HuH-7 (cell line): ENCODE measurements around the gene TTI1.
"Not testable (repeated sequence)": the region's sequence is repeated elsewhere in the genome, so short reads cannot be mapped to it uniquely, and the experiment has no call there.

Source experiments
- DNase-seq: peaks from one replicate; pipeline ENCODE4 v3.0.0; 2011; ENCODE audit warnings: low spot score

The TTI1 gene

DNA sequence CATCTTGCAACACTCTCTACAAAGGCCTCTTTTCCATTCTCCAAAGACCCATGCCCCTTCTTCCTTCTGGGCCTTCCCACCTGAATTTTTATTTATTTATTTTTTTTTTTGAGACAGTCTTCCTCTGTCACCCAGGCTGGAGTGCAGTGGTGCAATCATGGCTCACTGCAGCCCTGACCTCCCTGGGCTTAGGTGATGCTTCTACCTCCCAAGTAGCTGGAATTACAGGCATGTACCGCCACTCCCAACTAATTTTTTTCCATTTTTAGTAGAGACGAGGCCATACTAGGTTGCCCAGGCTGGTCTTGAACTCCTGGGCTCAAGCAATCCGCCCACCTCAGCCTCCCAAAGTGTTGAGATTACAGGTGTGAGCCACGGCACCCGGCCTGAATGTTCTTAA is 23.8 kb downstream of the TTI1 start:
- not testable (repeated sequence) for DNase-seq

- no peak for DNase-seq
Measured at GRCh38 chr20:38008233-38008944, 24.9 kb downstream of the TTI1 start.

DNA sequence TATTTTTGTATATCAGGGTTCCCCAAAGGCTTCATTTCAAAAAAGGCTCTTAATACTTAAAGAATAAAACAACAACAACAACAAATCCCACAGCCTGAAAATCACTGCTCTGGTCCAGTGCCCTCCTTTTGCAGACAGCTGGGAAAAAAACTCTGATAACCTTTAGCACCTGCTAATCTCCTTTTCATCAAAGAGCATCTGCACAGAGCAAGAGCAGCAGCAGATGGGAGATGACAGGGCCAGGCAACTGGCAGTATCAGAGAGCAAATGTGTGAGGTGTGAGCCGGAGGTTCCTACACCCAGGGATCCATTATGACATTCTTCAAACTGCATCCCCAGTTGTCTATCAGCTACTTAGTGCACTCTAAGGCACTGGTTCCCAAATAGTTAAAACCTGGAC is 25.7 kb downstream of the TTI1 start:
- no peak for DNase-seq

DNA sequence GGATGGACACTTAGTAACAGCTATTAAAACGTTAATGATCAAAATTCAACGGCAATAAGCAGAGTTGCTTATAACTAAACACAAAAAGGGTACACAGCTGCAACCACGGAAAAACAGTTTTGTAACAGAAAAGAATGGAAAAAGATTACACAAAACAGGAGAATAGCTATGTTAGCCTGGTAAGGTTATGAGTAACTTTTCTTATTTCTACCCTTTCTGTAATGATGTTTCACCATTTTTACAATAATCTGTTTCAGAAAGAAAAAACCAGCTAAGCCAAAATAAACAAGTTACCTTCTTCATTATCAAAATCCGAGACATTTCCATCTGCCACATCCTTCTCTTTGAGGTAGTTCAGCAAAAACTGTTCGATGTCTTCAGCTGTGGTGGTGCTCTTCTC is 27.4 kb downstream of the TTI1 start:
- no peak for DNase-seq

DNA sequence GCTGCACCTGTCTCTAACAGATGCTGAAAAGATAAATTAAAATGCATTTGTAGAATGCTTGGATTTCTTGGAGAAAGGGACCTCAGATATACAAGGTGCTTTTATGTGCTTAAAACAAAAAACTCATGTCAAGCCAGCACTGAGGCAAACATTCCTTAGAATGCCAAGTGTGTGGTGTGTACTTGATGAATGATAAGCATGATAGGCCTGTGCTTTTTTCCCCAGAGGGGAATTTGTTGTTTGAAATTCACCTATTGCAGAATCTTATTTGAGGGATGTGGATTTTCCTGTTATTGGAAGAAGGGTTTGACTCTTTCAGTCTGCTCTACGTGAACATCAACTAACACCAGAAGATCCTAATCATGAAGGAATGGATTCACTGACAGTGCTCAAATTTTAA is 28.8 kb downstream of the TTI1 start:
- DNase-seq = no peak

DNA sequence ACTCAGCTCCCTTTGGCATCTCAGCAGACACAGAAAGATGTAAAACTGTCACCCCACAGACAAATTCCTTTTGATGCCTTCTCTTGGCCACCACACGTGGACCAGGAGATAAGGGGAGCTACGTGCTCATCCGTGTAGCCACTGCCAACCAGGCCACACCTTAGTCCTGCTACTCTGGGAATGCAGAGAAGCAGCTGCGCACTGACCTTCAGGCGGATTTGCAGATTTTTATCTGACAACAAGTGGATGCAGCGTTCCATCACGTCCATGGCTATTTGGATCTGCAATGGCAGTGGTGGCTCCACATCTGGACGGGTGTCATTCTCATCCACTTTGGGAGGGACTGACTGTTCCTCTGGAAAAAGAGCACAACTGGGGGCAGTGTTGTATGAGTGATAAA is 30.8 kb downstream of the TTI1 start:
- no peak for DNase-seq

- DNase-seq = no peak
Measured at GRCh38 chr20:38001981-38002380, 31.3 kb downstream of the TTI1 start.

DNA sequence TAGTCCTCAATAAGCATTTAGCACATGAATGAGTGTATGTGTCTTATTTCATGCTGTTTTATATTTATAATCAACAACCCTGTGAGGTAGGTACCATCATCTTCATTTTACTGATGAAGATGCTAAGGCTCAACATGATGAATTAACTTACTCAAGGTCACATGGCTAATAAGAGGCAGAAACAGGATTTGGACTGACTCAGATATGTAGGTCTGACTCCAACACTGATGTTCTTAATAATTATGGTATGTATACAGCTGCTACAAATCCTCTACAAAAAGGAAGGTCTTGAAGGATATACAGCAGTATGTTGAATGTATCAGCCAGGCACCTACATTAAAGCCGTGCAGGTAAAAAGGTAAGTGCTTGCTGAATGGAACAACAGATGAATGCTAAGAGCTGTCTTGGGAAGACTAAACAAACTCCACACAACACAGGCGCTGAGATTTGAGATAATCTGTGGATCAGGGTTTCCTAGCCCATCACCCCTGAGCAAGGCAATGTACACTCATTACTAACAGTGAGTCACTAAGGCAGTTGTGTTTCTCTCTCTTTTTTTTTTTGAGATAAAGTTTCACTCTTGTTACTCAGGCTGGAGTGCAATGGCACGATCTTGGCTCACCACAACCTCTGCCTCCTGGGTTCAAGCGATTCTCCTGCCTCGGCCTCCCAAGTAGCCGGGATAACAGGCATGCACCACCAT is 31.9 kb downstream of the TTI1 start:
- no peak for DNase-seq

GRCh38 chr20:38000293-38000692 is 33.0 kb downstream of the TTI1 start:
- no peak for DNase-seq

DNA sequence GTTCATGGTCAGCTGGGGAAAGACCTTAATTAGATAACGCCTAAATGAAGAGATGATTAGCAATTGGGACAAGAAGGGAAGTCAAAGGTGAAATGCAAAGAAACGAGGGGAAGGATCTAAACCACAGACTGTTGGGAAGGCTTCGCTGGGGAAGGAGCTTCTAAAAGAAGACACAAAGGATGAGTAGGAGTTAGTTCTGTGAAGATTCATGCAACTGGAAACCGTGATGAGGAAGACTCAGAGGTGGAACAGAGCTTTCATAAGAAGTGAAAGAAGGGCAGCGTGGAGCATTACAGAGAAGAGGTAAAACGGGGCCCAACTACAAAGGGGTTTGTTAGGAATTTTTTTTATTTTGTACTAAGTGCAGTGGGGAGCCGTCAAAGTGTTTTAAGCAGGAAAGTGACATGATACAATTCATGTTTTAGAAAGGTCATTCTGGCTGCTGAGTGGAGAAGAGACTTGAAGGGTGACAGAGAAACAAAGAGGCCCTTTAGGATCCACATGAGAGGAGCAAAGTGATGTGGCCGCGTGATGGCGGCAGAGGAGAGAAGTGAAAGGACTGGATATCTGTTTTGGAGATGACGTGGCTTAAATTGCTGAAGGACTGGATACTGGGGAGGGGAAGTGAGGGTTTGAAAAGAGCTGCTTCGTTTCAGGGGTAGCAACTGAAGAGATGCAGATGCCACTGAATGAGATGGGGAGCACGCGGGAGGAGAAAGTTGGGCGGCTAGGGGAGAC is 33.6 kb downstream of the TTI1 start:
- DNase-seq = no peak

DNA sequence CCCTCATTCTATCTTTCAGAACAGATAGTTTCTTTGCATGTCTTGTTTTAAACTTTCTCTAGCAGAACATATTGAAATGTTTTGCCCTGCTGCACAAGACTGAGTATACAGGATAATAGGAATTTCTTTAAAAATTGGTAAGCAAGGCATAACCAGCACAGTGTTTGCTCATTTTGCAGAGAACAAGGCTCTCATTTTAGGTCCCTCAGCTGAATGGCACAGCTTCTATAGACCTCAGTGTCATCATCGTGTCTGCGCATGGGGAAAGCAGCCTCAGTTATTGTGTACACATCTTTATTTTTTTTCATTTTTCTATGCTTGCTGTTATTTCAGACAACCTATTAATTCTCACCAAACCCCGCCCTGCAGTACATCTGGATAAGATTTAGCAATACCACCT is 35.7 kb downstream of the TTI1 start:
- DNase-seq = no peak

DNA sequence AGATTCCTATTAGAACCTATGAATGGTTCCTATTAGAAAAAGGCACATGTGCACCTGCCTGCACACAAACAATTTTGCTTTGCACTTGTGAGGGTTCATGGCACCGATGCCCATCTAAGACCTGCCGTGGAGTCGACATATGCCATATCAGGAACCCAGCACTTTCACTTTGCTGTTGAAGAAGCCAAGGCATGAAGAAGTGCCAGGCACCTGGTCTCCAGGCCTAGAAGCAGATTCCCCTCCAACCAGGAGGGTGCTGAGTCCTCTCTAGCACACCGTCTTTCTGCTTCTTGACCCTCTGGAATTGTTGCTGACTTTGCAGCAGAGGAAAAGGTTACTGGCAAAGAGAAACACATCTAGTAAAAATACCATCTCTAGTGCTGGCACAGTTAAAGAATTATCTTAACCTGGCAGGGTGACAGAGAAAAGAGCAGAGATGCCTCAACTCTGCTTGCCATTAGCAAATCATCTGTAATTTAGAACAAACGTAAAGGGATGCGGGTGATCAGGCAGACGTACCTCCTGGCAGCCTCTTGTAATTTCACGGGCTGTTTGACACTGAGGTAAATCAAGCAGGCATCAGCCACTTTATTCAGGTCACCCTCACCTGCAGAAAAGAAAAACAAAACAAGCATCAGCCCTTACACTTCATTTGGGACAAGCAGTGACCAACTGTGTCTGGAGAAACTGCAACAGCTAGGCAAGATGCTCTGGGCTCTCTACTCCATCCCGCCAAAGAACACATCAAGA is 37.2 kb downstream of the TTI1 start:
- no peak for DNase-seq

DNA sequence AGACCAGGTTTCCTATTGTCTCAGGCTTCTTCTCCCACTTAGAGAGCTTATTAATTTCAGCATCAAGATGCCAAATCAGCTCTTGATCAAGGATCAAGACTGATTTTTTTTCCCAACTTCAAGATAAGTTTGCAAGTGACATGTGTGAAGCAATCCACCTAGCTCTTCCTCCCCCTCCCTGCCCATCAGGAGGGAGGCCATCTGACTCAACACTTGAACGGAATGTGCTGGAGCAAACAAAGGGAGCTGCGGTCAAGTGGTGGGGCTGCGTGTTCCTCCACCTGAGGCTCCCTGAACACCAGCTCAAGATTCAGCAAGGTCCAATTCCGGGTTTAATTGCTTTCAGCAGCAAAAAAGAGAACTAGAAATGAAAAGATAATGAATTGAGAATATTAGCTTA is 38.7 kb downstream of the TTI1 start:
- DNase-seq = no peak

- DNase-seq = peak; percentile 48
Measured at GRCh38 chr20:37992802-37993409, 40.4 kb downstream of the TTI1 start.

DNA sequence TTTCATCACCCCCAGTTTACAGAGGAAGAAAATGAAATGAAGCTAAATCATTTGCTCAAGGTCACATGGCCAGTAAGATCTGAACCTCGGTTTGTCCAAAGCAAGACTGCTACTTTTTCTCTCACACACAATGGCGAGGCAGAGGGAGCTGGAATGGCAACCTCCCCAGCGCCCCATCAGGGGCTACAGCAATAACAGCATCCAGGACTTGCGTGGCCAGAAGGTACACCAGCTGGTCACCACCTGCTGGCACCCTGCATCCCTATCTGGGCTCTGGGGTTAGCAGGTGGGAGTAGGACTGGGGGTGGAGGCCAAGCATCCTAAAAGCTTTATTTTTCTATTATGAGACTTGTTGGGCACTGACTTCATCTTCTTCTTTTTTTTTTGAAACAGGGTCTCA is 41.3 kb downstream of the TTI1 start:
- DNase-seq = no peak

GRCh38 chr20:37991157-37991866 is 41.9 kb downstream of the TTI1 start:
- no peak for DNase-seq

- DNase-seq = no peak
Measured at GRCh38 chr20:37990571-37991151, 42.6 kb downstream of the TTI1 start.

DNA sequence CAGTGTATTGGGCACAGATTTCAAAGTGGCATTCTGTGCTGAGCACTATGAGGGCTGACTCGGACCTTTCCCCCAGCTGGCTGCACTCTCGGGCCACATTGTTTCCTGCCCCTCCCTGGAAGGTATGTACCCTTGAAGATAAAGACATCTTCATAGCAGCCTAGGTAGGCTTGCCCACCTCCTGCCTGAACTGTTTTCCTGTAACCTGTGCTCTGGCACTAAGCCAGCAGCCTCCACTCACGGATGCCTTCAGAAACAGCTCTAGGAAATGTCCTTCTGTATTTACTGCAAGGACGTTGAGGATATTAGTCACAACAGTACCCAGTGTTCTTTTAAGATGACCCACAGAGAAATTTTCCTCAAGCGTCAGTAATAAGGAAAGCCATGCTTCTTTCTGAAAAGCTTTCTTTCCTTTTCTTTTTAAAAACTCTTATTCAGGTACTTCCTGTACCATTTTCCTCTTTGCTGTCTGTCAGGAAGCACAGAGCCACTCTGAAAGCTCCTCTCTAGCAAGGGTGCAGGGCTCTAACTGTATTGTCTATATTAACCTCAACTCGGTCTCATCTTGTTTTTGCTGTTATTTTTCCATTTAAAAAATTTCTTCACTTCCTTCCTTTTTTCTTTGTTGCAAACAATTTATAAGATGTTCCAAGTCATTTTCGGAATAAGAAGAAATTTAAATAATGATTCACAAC is 43.5 kb downstream of the TTI1 start:
- no peak for DNase-seq

- no peak for DNase-seq
Measured at GRCh38 chr20:37988306-37988954, 44.8 kb downstream of the TTI1 start.
